Mammary epithelial cell (primary cell): ENCODE data around the gene GPM6B.
A peak's percentile ranks its signal among the peaks of the same experiment; 100 is the strongest.

ENCODE experiments used
- EZH2 ChIP-seq: IDR thresholded peaks from 2 replicates; pipeline ENCODE4 v1.6.1; 2012; ENCODE audit warnings: low read length, inconsistent platforms, borderline replicate concordance
- TF ChIP-seq, protein P1 (sequence below), 2 donors: IDR thresholded peaks in 1 of 2; conservative IDR thresholded peaks in 1 of 2; 2 replicates each; pipeline ENCODE4 v1.5.1; 2011 to 2012; ENCODE audit warnings: inconsistent platforms in 2 of 2, low read length in 2 of 2, mild to moderate bottlenecking in 2 of 2, control low read depth in 1 of 2, low read depth in 1 of 2; ENCODE audit not compliant: insufficient read depth in 1 of 2; ENCODE audit errors: extremely low read depth in 1 of 2

- TF ChIP-seq, protein P1, sequence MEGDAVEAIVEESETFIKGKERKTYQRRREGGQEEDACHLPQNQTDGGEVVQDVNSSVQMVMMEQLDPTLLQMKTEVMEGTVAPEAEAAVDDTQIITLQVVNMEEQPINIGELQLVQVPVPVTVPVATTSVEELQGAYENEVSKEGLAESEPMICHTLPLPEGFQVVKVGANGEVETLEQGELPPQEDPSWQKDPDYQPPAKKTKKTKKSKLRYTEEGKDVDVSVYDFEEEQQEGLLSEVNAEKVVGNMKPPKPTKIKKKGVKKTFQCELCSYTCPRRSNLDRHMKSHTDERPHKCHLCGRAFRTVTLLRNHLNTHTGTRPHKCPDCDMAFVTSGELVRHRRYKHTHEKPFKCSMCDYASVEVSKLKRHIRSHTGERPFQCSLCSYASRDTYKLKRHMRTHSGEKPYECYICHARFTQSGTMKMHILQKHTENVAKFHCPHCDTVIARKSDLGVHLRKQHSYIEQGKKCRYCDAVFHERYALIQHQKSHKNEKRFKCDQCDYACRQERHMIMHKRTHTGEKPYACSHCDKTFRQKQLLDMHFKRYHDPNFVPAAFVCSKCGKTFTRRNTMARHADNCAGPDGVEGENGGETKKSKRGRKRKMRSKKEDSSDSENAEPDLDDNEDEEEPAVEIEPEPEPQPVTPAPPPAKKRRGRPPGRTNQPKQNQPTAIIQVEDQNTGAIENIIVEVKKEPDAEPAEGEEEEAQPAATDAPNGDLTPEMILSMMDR (conservative IDR thresholded peaks at IDR 0.05 in 1 of 2, IDR thresholded peaks at IDR 0.05 in 1 of 2; ENCODE audit: extremely low read depth in 1 of 2, insufficient read depth in 1 of 2, low read depth in 1 of 2, low read length in 2 of 2), result peak in 1 of 2 donors; percentile 19
- no peak for TF ChIP-seq EZH2
These were observed 35.3 kb upstream of the GPM6B start for GRCh38 chrX:13852001-13852695.
